Sigmoid colon (tissue), 4 donors: ENCODE results near the gene KIN.

Experiments used
- CTCF ChIP-seq, 4 experiments: fragments of 450-650 bp in 3 of 4; fragments of 200-600 bp in 1 of 4; IDR thresholded peaks; one replicate each; pipeline ENCODE4 v1.5.1; 2016 to 2019; ENCODE audit warnings: antibody characterized with exemption in 4 of 4, mild to moderate bottlenecking in 3 of 4, moderate library complexity in 2 of 4
- EP300 ChIP-seq, 4 donors: sonication (generic); formaldehyde crosslinking; IDR thresholded peaks; one replicate each; pipeline ENCODE4 v1.6.1; 2017; ENCODE audit warnings: antibody characterized with exemption in 4 of 4
- POLR2A ChIP-seq, 2 donors: fragments of 450-650 bp; IDR thresholded peaks; one replicate each; pipeline ENCODE4 v1.6.1; 2016; ENCODE audit warnings: antibody characterized with exemption in 2 of 2, mild to moderate bottlenecking in 2 of 2, moderate library complexity in 2 of 2

GRCh38 chr10:7734821-7735220 is 53.0 kb downstream of the KIN start:
- TF ChIP-seq CTCF (IDR thresholded peaks at IDR 0.05): no peak
- TF ChIP-seq POLR2A (IDR thresholded peaks at IDR 0.05): no peak
- no peak for TF ChIP-seq EP300 (IDR thresholded peaks at IDR 0.05)
